NCI-H748 treated with DMSO at 0.1 percent for 48 hours (cell line): ENCODE results near the gene ZNF862.

ENCODE experiments used
- DNase-seq: peaks from one replicate; lab custom pipeline; 2025; lab: John Stamatoyannopoulos, UW

ZNF862 gene

DNA sequence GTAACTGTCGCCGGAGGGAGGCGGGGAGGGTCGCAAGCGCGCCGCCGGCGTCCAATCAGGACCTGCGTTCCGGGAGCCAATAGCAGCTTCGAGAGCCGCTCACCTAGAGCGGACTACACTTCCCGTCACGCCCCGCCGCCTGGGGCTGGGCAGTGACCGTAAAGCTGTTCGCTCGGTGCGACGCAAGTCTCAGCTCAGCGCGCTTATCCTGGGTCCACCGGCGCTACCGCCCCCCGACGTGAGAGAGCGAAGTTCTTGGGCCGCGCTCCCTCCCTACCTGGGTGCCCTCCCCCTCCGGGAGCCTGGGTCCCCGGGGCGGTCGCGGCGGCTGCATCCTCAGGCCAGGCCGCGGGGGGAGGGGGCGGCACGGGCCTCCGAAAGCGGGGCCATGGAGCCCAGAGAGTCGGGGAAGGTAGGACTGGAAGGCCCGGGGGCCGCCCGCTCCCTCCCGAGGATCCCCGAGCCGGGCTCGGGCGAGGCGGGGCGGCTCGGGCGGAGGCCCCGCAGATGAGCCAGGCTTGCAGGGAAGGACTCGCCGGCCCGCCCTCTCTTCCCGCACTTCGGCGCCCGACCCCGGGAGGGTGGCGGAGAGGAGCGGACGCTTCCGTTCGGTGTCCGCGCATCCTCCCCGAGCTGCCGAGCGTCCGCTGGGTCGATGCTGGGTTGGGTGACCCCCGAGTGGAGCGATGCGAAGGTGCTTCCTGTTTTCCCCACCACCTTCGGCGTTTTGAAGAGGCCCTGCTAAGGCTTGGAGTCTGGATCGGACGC is at the start of gene ZNF862:
Gene ZNF862, plus strand, starts transcription at position 152 of the 768 bp plus-strand sequence. Its CDS starts 237 bp downstream, at position 389.
- DNase-seq: peak; percentile 96

DNA sequence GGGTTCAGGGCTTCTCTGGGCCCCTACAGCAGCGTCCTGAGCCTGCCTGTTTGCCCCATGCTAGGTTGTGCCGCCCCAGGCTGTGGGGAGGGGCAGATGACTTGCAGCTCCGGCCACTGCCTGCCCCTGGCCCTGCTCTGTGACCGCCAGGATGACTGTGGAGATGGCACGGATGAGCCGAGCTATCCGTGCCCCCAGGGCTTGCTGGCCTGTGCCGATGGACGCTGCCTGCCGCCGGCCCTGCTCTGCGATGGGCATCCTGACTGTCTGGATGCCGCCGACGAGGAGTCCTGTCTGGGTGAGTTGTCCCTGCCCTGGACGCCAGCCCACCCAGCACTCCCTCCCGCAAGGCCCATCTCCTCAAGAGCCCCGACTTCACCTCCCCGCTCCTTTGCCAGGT is 49.1 kb upstream of the ZNF862 start:
- no peak for DNase-seq

DNA sequence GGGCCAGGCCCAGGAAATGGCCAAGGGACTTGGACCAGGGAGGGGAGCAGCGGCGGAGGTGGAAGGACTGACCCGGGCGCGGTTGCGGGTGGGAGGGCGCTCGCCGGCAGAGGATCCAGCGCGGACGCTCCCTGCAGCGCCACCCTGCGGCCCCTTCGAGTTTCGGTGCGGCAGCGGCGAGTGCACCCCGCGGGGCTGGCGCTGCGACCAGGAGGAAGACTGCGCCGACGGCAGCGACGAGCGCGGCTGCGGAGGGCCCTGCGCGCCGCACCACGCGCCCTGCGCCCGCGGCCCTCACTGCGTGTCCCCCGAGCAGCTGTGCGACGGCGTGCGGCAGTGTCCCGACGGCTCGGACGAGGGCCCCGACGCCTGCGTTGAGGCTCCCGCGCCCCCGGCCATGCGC is 48.0 kb upstream of the ZNF862 start:
- no peak for DNase-seq

DNA sequence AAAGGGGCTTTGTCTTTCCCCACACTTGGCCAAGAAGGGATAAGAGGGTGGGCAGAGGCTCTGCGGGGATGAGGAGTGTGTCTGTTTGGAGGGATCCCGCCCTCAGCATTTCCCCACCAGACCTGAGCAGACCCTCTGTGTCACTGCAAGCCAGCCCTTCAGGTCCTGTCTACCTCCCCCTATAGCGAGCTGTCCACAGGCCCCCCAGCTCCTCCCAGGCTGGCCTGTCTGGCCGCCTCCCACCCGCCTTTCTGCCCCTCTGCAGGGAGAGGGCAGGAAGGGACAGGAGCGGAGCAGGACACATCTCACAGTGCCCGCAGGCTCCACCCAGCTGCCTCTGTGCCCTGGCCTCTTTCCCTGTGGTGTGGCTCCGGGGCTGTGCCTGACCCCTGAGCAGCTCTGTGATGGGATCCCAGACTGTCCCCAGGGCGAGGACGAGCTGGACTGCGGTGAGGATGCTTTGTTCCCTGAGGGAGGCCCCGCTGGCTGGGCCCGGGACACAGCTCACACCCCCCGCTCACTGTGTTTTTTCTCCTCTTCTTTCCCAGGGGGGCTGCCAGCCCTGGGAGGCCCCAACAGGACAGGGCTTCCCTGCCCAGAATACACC is 47.3 kb upstream of the ZNF862 start:
- DNase-seq: no peak

DNA sequence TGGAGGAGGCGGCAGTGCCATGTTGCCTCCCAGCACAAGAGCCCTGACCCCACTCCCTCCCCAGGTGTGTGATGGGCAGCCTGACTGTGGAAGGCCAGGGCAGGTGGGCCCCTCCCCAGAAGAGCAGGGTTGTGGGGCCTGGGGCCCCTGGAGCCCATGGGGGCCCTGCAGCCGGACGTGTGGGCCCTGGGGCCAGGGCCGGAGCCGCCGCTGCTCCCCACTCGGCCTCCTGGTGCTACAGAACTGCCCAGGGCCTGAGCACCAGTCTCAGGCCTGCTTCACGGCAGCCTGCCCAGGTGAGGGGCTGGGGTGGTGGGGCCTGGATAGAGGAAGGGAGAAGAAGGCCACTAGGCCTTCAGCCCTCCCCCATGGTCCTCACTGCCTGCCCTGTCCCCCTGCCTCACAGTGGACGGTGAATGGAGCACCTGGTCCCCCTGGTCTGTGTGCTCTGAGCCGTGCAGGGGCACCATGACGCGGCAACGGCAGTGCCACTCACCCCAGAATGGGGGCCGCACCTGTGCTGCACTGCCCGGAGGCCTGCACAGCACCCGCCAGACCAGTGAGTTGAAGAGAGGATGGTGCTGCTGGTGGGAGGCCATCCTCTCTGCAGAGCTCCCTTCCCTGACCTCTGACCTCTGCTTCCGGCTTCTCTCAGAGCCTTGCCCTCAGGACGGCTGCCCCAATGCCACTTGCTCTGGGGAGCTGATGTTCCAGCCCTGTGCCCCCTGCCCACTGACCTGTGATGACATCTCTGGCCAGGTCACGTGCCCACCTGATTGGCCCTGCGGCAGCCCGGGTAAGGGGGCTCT is 46.6 kb upstream of the ZNF862 start:
- DNase-seq: no peak

DNA sequence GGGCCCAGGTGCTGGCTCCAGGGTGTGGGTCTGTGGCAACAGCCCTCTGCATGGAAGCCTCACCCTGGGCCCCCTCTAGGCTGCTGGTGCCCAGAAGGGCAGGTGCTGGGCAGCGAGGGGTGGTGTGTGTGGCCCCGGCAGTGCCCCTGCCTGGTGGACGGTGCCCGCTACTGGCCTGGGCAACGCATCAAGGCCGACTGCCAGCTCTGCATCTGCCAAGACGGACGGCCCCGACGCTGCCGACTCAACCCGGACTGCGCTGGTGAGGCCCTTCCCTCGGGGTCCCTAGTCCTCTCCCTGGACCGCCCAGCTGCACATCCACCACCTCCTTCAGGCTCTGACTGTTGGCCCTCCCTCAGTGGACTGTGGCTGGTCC is 46.0 kb upstream of the ZNF862 start:
- no peak for DNase-seq

DNA sequence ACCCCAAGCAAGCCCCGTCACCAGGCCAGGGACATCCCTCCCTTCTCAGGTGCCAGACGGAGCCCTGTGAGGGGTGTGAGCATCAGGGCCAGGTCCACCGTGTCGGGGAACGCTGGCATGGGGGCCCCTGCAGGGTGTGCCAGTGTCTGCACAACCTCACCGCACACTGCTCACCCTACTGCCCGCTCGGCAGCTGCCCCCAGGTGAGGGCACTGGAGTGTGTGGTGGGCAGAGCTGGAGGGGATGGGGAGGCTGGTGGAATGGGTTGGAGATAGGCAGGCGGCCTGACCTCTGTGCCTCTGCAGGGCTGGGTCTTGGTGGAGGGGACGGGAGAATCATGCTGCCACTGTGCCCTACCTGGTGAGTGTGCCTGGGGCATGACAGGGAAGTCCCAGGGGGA is 44.9 kb upstream of the ZNF862 start:
- no peak for DNase-seq

DNA sequence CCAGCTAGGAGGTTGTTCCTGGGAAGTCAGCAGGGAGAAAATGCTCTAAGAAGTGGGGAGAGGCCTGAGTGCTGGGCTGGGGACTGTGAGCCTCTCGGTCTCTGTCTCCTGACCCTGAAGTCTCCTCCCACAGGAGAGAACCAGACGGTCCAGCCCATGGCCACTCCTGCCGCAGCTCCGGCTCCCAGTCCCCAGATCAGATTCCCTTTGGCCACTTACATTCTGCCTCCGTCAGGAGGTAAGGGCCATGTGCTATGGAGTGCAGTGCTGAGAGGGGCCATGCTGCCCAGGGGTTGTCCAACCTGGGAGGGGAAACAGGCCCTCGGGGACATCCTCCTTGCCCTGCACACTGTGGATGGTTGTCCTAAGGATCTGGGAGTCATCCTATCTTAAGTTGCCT is 43.5 kb upstream of the ZNF862 start:
- DNase-seq: no peak

DNA sequence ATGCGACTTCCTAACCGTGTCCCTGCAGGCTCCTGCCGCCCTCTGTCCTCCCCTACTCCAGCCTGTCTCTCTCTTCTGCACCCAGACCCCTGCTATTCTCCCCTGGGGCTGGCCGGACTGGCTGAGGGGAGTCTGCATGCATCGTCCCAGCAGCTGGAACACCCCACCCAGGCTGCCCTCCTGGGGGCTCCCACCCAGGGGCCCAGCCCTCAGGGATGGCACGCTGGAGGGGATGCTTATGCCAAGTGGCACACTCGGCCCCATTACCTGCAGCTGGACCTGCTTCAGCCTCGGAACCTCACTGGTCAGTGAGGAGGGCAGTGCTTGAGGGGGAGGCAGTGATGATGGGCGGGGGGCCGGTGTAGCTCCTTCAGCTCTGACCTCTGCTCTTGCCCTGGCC is 43.0 kb upstream of the ZNF862 start:
- DNase-seq: no peak

DNA sequence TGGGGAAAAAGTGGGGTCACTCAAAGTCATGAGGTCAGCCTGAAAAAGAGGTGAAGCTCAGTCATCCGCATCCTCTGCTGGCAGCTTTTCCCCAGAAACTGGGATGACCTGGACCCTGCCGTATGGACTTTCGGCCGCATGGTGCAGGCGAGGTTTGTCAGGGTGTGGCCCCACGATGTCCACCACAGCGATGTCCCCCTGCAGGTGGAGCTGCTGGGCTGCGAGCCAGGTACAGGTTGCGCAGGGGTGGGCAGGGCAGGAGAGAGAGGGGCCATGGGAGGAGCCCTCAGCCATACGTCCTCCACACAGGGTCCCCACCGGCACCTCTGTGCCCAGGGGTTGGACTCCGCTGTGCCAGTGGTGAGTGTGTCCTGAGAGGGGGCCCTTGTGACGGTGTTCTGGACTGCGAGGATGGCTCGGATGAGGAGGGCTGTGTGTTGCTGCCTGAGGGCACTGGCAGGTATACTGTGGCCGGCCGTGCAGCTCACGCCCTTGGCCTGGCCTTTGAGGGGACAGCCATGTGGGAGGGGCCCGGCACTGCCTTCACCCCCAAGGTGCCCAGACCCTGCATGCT is 41.8 kb upstream of the ZNF862 start:
- DNase-seq: no peak

DNA sequence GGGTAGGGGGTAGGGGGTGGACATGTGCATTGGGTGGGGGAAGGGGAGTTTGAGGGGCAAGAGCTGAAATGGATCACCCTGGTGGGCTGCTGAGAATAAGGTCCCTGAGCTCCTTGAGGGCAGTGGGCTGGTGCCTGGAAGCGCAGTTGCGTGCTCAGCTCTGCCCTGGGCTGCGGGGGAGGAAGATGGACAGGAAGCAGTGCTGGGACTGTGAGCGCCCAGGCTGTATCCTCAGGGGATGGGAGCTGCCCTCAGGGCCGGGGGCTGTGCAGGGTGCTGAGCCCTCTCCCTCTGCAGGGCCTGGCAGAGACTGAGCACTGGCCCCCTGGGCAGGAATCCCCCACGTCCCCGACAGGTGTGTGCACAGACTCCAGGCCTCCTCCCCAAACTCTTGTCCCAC is 40.4 kb upstream of the ZNF862 start:
- DNase-seq: no peak

DNA sequence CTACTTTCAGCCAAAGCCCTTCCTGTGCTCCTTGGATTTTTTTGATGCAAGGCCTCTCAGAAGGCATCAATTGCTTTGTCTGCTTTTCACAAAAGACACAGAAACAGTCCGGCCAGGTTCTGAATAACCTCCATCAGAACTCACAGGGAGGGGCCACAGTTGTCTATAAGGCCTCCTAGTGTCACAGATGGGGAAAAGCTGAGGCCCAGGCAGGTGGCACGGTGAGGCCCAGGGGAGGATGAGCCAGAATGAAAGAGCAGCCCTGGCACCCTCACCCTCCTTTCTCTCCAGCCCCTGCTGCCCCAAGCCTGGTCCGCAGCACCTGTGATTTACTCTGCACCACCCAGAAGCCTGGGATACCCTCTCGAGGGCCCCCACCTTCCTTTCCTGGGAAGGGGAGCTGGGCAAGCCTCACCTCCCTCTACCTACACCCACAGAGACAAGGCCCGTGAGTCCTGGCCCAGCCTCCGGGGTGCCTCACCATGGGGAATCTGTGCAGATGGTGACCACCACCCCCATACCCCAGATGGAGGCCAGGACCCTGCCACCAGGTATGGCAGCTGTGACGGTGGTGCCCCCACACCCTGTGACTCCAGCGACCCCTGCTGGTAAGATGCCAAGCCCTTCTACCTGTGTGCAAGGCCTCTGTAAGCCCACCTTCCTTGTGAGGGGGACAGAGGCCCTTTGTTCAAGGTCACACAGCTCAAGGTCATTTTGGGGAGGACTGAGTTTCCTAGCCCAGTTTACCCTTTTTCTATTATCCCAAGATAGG is 38.6 kb upstream of the ZNF862 start:
- no peak for DNase-seq

DNA sequence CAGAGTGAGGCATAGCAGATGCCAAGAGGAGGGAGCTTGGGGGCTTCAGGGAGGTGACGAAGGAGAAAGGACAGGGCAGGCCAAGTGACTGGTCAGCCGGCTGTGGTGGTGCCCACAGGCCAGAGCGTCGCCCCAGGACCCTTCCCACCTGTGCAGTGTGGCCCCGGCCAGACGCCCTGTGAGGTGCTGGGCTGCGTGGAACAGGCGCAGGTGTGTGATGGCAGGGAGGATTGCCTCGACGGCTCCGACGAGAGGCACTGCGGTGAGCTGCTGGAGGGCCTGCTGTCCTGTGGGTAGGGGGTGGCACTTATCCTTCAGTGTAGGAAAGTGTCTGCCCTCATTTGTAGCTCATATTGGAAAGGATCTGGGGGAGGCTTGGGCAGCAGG is 38.0 kb upstream of the ZNF862 start:
- DNase-seq: no peak

DNA sequence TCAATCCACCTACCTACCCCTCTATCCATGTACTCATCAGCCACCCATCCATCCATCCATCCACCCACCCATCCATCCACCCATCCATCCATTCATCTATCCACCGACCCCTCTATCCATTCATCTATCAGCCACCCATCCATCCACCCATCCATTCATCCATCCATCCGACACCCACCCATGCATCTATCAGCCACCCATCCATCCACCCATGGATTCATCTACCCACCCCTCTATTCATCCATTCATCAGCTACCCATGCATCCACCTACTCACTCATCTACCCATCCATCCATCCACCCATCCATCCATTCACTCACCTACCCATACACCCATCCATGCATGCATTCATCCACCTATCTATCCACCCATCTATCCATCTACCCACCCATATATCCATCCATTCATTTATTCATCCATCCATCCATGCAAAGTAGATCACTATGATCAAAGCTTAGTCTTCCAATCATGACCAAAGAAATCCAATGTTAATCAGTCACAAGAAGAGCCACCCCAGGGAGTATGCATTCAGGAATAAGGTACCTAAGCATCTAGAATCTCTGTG is 37.1 kb upstream of the ZNF862 start:
- no peak for DNase-seq

DNA sequence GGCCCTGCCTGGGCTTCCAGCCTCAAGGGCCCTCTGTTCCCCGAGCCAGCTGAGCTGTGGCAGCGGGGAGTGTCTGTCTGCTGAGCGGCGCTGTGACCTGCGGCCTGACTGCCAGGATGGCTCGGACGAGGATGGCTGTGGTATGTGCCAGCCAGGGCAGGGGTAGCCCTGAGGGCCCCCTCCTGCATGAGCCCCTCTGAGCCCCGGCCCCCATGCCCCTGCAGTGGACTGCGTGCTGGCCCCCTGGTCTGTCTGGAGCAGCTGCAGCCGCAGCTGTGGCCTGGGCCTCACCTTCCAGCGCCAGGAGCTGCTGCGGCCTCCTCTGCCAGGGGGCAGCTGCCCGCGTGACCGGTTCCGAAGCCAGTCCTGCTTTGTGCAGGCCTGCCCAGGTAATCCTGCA is 36.4 kb upstream of the ZNF862 start:
- DNase-seq: no peak

DNA sequence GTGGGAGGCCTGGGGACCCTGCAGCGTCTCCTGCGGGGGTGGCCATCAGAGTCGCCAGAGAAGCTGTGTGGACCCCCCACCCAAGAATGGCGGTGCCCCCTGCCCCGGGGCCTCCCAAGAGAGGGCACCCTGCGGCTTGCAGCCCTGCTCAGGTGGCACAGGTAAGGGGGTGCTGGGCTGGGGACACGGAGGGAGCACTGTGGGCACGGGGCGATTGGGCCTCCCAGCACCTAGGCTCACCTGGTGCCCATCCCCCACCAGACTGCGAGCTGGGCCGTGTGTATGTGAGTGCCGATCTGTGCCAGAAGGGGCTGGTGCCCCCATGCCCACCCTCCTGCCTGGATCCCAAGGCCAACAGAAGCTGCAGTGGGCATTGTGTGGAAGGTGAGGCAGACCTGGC is 35.2 kb upstream of the ZNF862 start:
- DNase-seq: no peak

DNA sequence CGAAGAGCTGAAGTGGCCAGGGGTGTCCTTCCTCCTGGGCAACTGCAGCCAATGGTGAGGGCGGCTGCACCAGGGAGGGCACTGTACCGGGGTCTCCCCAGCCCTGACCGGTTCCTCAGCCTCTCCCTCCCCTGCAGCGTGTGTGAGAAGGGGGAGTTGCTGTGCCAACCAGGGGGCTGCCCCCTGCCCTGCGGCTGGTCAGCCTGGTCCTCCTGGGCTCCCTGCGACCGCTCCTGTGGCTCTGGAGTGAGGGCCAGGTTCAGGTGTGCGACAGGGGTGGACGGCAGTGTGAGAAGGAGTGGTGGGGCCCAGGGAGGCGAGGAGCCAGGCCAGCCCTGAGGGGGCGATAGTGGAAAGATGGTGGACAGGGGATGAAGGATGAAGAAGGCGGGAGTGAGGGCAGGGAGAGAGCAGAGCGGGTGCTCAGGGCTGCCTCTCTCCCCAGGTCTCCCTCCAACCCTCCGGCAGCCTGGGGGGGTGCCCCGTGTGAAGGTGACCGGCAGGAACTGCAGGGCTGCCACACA is 34.6 kb upstream of the ZNF862 start:
- no peak for DNase-seq

DNA sequence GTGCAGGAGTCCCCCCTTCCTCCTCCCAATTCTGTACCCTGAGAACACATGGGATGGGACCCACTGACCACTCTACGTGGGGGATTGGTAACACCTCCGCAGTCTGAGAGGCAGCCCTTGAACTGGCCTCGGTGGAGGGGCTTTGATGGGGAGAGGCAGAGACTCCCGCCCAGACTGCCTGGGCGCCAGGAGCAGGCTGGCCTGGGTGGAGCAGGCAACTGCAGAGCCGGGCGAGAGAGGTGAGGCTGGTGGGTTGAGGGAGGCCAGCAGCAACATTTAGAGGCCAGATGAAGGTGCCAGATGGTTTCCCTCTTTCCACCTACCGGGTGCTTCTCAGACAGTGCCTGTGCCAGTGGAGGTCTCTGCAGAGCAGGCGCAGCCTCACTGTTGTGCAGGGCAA is 34.1 kb upstream of the ZNF862 start:
- DNase-seq: no peak

DNA sequence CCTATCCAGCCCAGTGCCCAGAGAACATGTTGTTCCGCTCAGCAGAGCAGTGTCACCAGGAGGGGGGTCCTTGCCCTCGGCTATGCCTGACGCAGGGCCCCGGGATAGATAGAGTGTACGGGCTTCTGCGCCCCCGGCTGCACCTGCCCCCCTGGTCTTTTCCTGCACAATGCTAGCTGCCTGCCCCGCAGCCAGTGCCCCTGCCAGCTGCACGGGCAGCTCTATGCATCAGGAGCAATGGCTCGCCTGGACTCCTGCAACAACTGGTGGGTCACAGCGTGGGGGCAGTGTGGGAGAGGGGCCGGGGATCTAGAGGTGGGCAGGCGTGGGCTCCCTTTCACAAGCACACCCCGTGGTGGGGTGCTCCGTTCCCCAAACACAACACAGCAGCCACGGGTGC is 31.4 kb upstream of the ZNF862 start:
- DNase-seq: no peak

DNA sequence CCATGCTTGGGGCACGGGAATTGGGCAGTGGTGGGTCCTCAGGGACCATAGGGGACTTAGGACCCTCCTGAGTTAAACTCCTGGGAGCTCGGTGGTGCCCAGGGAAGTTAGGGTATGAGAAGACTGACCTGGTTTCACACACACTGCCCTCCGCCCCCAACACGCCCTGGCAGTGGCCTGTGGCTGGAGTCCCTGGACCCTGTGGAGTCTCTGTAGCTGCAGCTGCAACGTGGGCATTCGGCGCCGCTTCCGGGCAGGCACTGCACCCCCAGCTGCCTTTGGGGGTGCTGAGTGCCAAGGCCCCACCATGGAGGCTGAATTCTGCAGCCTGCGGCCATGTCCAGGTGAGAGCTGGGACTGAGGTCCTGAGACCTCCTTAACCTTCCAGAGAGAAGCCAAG is 29.9 kb upstream of the ZNF862 start:
- no peak for DNase-seq

DNA sequence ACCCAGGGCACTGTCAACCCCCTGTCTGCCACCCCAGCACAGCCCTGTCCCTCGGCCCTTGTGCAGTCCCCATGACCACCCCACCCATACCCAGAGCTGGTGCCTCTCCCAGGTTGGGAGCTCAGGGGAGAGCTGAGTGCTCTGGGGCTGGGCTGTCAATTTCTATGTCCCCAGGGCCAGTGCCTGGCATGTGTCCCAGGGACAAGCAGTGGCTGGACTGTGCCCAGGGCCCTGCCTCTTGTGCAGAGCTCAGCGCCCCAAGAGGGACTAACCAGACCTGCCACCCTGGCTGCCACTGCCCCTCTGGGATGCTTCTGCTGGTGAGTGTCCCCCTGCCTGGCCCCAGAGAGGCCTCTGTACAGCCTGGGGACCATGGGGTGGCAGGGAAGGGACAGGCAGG is 29.0 kb upstream of the ZNF862 start:
- no peak for DNase-seq

DNA sequence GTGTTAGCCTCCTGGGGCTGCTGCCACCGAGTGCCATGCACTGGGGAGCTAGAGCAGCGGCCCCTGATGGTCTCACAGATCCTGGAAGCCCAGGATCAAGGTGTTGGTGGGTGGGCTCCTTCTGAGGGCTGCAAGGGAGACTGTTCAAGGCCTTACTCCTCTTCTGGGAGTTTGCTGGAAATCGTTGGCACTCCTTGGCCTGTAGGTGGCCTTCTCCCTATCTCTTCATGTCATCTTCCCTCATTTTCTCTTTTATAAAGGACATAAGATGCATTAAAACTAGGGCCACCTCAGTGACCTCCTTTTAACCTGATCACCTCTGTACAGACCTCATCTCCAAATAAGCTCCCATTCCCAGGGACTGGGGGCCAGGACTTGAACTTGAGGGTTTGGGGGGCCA is 27.0 kb upstream of the ZNF862 start:
- no peak for DNase-seq
